Glomerular endothelial cell (primary cell): ENCODE measurements around the gene DYRK1B. TPM values are rescaled to one million over a fixed set of nuclear protein-coding genes. Genes with fewer than 3 reads are reported as not detected.
A peak's percentile ranks its signal among the peaks of the same experiment; 100 is the strongest.

Source experiments
- DNase-seq: peaks from one replicate; pipeline ENCODE4 v3.0.0-alpha.2; 2011; ENCODE audit warnings: low read depth, low spot score; ENCODE audit errors: extremely low read depth
- total RNA-seq: library from RNA; depleted of rRNA; stranded (reverse); fragments of >200 nt; gene quantifications from 2 replicates; pipeline ENCODE4 v1.2.3, GENCODE V29; 2015

Gene DYRK1B
- total RNA-seq, 1 donor from 2014 or later, result 40.4 TPM

DNA sequence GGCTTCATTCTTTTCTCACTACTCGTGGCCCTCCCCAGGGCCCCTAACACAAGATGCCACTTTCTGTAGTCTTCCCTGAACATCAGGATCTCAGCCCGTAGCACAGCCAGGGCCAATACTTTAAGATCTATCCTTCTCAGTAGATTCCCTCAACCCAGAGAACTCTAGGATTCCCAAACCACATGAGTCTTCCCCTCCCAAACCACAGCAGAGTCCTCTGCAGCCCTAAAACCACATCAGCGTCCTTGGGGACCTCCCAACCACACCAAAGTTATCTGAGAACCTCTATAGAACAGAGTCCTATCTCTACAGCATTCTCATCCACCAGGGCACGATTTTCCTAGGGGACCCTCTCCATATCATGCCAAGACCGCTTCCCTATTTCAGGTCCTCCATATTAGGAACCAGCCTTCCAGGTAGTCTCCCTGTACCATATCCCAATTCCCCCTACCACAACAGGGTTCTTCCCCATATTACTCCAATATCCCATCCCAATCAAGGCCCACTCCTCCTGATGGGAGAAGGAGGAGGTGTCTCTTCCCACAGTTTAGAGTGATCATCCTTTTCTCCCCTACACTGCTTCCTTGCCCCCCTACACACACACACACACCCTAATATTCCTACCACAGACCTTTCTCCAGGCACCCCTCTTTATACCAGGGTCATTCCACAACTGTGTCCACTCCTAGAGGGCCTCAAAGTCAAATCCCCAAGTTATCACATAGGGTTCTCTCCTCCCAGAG lies 1.4 kb downstream of the DYRK1B start:
- no peak for DNase-seq

DNA sequence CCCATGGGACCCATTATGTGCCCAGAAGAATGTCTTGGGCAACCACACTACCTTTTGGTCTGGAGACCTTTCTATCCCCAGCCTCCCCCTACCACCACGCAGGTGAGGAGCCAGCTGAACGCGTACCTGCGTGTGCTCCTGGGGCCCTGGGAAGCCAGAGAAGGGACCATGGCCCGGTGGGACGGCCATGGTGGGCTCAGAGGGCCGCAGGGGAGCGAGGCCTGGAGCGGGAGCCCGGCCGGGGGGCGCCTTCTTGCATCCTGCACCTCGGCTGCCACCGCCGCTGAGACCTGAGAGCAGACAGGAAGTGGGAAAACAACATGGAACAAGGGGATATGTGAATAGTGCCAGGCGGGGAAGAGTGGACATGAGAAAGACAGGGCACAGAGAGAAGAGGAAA lies 2.3 kb downstream of the DYRK1B start:
- DNase-seq, result no peak

DNA sequence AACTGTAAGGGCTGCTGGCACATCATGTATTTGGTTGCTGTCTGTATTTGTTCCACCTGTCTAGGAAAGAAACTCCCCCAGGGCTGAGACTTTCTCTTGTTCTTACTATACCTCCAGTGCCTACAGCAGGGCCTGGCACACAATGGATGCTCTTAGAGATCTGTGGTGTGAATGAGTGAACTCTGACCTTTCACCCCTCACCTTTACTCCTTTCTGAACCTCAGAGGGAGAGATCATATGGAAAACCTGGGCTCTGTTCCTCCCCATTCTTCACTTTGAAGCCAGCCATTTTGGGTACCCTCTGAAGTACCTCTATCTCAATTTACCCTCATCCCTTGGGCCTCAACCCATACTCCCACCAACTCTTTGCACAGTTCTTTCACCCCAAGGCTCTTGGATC lies 3.1 kb downstream of the DYRK1B start:
- no peak for DNase-seq

DNA sequence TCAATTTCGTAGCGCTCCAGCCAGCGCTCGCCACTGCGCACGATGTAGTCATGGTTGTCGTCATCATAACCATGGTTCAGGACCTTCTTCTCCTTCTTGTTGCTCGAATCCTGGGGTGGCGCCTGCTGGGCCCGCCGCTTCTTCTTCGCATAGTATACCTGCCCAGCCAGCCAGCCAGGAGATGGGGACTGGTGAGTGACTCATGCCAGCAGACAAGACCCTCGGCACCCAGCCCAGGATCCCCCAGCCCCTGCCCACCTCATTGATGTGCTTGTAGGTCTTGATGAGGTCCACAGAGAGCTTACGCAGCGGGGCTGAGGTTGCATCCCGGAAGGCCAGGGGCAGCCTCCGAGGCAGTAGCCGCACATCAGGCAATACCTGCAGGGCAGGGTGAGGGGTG lies 3.6 kb downstream of the DYRK1B start:
- no peak for DNase-seq

DNA sequence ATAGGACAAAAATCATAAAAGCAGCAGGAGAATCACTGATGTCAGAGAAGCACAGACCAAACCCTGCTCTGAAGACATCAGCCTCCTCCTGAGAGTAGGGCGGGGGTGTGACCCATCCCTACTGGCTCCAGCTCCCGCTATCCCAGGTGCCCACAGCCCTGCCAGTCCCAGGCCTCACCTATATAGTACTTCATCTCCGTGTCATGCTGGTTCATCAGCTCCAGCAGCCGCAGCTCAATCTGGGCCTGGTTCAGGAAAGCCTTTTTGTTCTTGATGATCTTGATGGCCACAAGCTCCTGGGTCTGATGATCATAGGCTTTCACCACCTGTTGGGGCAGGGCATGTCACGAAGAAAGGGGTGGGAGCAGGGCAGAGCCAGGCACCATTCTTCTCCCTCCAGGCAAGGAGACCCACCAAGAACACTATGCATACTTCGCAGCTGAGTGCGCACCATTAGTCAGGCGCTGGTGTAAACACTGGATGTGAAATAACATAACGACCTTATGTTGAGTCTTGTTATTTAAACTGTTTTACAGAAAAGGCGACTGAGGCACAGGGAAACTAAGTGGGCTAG lies 4.2 kb downstream of the DYRK1B start:
- no peak for DNase-seq

DNA sequence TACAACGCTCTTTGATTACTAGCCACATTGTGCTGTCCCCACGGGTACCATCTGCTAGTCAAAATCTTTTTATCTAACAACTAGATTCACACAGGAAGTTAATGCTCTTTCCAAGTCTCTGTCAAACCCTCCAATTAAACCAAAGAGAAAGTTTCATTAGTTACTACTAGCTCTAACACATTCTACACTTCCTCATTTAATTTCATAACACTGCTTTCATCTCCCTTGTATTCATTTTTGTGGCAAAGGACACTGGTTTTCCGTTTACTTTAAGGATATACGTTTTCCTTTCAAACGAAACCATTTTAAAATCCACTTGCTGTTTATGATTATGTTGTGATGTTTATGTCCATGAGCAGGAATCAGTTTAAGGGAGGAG lies 5.3 kb downstream of the DYRK1B start:
- no peak for DNase-seq

DNA sequence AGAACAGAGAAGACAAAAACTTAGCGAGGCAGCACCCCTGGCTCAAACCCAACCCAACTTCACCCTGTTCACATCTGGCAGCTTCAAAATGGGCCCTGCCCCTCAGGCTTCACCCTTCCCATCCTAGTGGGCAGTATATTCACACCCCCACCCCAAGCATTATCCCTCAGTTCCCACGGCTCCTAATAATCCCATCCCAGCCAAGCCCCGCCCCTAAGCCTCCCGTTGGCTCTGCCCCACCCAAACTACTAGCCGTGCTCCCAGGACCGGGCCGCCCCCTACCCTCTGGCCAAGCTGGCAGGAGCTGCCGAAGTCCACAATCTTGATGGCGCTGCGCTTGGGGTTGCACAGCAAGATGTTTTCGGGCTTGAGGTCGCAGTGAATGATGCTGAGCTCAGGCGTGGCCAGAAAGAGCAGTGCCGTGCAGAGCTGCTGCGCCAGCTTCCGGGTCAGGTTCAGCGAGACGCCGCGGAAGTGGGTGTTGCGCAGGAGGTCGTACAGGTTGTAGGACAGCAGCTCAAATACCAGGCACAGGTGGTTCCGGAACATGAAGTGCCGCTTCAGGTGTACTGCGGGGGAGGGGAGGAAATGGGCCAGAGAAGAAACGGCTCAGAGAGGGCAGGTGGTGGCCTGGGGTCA lies 5.8 kb downstream of the DYRK1B start:
- DNase-seq, result no peak

DNA sequence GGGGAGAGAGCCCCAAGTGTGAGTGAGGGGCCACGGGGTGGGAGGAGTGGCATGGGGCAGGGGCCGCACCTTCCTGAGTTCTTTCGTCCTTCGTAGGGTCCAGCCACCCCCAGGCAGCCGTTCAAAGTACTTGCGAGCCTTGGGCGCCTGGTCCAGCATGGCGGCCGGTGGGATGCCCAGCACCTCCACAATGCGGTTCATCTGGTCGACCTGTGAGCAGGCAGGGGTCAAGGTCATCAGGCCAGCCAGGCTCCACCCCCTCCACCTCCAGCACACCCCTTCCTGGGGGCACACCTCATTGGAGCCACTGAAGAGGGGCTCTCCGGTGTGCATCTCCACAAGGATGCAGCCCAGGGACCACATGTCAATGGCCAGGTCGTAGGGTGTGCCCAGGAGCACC lies 6.7 kb downstream of the DYRK1B start:
- DNase-seq, result no peak

DNA sequence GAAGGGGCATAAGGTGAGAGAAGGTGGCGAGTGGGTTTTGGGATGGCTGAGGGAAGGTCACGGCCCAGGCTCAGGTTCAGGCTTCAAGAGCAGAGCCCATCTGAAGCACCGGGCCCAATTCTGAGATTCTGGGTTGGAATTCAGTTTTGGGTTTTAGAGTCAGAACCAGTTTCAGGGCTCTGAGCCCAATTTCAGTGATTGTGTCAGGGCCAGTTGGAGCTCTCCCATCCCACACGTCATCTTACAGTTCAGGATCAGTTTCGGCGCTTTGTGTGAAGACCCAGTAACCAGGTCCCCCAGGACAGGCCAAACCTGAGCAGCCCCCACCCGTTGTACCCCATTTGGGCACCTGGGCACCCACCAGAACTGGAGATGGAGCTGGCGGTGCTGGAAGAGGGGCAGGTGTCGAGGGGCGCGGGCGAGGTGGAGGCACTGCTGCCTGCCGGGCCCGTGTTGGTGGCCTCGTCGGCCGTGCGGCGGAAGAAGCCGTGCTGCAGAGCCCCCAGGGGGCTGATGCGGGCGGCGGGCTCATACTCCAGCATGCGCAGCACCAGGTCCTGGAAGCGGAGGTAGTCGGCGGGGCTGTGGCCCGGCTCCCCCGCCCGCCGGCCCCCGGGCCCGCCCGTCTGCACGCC lies 7.5 kb downstream of the DYRK1B start:
- DNase-seq, result no peak

DNA sequence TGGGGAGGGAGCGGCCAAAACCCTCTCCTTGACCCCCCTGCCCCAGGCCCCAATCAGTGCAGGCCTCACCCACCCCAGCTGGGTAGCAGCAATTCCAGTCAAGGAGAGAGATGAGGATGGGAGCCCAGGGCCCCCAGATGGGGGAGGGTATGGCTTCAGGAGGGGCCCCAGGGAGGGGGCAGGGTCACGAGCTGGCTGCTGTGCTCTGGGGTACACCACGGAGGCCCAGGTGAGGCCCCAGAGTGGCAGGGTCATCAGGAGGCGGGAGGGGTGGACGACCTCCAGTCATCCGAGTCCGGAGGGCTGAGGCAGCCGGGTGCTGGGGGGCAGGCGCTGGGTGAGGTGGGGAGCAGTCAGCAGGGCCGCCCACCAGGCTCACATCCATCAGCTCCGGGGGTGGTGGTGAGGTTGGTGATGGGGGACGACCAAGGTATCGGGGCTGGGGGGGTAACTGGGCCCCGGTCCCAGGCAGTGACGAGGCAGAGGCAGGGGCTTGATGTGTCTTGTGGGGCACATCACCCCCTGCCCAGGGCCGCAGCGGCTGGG lies 8.4 kb downstream of the DYRK1B start:
- DNase-seq, result no peak

DNA sequence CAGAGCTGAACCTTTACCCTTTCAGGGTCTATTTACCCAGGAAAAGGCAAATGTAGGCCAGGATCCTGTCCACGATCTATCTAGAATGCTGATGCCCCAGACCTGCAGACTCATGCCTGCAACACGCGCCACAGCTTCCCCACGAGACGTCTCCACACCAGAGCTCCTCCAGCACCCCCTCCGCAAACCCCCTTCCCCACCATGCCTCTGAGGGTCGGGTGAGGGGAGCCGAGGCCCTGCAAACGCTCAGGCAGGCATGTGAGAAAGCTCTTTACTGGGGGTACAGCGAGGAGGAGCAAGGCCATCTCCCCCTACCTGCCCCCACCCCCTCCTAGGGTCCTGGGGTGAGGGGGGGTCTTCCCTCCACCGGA lies 8.9 kb downstream of the DYRK1B start:
- DNase-seq, result no peak

DNA sequence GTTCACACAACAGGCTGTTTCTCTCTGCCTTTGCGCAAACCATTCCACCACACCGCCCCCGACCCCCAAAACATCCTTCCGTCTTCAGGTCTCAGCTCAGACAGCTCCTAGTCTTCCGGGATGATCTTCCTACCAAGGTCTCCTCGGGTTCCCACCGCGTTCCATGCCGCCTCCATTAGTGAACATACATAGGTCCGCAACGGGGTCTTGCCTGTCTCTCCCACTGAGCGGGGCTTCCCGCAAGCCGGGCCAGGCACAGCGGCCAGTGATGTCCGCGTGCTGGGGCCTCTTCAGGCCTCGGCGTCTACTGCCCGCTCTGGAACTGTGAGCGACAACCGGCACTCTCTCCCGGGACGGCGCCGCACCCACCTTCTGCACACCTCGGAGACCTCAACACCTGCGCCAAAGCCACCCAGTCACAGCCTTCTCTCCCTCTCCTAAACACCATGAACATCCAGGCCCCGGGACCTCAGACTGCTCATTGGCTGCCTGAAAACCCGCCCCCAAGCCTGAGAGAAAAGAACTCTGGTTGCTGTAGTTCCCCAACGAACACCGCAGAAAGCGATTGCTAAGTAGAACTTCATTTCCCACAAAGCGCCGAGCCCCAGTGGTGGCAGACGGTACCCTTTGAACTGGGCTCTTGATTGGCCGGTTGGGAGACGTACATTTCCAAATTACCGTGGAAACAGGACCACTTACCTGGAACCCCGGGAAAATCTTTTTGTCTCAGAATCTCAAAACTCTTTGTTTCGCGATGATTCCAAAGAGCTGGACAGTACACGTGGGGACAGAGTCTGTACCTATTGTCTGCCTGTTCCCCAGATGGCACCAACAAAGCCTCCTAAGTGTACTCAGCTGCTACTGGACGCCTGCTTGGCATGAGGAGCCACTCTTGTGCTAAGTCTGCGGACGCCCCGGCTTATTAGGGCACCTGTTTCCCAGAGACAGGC lies 9.5 kb downstream of the DYRK1B start:
- DNase-seq, result peak; percentile 74

DNA sequence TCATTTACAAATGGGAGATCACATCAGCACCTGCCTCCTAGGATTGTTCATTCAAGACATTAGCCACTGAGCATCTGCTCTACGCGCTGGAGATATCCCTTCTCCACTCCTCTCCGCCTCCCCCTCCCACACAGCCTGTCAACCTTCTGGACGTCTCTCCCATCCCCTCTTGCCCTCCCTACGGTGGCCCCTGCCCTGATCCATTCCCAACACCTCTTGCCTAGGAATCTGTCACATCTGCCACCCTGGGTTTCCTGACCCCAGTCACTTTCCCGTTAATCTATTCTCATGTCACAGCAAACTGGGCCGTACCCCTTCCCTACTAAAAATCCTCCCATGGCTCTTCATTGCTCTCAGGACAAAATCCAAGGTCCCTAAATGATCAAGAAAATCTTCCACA lies 10.3 kb downstream of the DYRK1B start:
- DNase-seq, result no peak

DNA sequence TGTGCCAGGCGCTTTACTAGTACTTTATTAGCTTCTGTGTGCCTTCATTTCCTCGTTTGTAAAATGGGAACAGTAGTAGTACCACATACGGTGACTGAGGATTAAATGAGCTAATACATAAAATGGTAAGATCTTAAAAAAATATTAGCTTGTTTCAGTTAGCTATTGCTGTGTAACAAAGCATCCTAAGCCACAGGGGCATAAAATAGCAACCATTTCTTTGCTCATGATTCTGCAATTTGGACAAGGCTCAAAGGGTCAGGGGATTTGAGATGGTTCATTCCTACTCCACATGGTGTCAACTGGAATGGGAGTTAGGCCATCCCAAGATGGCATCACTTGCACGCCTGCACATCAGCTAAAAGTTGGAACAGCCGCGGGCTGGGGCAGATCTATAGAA lies 13.3 kb downstream of the DYRK1B start:
- no peak for DNase-seq

DNA sequence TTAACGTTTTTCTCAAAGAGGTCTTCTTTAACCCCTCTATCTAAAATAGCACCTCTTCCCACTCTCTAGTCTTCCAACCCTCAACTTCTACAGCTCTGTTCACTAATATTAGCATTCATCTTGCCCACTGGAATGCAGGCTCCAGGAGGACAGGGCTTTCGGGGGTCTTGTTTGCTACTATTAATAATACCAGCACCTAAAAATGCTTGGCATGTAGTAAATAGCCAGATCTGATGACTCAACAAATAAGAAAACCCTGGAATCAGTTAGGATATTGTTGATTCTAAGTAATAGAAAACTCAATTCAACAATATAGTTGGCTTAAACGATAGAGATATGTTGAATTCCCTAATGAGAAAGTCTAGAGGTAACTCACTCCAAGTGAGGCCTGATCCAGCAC lies 14.2 kb downstream of the DYRK1B start:
- no peak for DNase-seq

DNA sequence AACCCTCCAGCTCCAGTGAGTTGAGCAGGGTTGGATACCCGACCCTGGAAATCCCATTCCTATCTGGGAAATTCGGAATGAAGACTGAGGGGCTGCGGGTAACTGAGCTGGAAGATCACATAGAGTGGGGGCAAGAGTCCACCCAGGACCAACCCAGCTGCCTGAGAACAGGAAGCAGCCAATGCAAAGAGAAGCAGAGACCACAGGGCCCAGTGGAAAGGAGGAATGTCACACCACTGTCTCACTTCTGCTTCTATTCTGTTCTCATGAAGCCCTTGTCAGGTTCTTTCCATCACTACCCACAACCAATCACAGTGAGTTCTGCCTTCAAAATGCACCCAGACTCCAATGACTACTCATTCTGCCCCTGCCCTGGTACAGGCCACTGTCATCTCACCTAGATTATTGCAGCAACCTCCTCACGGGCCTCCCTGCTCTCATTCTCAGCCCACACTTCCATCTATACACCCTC lies 15.3 kb downstream of the DYRK1B start:
- DNase-seq, result no peak

DNA sequence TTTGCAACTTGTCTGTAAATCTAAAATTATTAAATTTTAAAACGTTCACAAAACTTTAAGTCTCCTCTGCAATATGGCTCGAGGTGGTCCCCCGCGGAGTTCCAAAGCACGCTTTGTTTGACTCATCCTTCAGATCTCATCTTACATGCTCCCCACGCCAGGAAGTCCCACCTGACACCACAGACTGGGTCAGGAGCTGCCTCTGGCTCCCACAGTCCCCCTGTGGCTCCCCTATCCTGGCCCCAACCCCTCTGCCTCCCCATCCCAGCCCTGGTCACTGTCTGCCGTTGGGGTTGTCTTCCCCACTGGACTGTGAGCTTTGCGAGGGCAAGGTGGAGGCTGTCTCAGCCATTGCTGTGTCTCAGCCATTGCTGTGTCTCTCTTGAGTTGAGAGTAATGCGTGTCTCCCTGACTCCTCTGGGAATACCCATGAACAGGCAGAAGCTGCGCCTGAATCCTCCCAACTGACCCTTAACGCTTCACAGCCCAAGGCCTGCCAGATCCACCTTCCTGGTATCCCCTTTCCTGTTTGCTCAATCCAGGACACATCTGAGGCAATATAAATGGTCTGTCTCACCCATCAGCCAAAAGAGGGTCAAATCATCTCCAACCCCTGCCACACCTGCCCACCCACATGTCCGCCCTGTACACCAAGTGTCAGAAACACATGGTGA lies 15.9 kb downstream of the DYRK1B start:
- DNase-seq, result no peak

DNA sequence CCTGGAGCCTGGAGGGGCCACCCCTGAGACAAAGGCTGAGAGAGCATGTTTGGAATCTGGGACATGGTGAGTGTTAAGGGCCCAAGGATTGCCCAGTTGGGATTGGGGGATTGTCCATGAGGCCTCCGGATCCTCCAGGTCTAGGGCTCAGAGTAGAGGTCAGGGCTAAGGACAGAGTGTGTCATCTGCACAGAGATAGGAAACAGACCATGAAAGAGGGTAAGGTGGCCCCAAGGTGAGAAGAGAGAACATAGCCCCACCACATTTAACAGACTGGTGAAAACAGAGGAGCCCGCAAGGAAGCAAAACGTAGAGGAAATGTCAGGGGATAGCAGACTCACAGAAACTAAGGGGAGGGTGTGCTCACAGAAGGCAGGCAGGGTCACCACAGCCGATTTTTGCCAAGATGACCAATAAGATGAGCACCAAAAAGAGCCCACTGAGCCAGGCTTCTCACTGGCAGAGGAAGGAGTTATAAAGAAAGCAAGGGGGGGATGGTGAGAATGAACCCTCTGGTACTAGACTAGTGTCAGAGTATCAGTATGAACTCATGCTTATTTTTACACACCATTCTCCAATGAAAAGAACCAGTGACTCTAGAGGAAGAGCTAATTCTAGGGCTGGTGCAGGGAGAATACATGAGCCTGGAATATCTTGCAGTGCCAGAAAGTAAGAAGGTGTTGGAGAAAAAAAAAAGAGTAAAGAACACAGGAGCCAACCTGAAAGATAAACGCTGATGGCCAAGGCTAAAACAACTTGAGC lies 17.5 kb downstream of the DYRK1B start:
- no peak for DNase-seq

DNA sequence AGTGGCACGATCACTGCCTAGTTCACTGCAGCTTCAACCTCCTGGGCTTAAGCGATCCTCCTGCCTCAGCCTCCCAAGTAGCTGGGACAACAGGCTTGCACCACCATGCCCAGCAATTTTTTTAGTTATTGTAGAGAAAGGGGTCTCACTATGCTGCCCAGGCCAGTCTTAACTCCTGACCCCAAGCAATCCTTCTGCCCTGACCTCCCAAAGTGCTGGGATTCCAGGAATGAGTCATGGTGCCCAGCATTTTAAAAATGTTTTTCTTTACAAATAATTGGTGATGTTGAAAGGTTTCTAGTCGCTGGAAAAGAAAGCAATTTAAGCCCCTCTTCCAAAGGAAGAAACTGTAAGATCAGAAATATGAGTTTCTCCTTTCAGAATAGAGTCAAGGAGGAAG lies 19.4 kb downstream of the DYRK1B start:
- DNase-seq, result no peak
